ENCODE results near the gene SLC30A4.

SLC30A4 gene, protein sequence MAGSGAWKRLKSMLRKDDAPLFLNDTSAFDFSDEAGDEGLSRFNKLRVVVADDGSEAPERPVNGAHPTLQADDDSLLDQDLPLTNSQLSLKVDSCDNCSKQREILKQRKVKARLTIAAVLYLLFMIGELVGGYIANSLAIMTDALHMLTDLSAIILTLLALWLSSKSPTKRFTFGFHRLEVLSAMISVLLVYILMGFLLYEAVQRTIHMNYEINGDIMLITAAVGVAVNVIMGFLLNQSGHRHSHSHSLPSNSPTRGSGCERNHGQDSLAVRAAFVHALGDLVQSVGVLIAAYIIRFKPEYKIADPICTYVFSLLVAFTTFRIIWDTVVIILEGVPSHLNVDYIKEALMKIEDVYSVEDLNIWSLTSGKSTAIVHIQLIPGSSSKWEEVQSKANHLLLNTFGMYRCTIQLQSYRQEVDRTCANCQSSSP

DNA sequence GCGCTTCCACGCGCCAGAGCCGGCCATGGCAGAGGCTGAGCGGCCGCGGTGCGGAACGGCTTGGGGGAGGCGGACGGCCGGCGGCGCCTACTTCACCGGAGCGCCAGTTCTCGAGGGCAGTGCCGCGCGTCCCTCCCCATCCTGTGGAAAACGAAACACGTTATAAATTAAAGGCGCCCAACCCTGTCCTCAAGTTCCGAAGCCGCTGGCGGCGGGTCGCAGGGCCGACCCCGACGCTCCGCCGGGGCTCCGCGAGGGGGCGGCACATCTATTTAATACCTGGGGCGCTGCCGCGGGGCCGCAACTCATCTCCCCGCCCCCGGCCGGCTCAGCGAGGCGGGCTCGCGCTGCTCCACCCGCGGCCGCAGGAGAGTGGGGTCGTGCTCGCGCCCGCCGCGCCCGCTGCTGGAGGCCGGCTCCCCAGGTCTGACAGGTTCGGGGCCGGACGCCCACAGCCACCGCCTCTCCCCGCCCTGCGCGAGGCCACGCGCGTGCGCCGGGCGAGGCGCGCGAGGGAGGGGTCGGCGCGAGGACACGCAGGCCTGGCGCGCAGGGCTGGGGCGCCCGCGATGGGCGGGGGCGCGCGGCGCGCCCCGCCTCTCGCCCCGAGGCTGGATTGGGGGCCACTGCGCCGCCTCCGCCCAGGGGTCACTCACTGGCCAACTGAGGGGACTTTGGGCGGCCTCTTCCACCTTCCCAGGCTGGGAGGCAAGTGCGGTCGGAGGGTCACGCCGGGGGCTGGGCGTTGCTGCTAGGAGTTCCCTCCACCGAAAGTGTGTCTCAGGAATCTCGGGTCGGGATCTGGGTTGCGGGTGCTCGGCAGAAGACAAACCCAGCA is at the start of gene SLC30A4:
Gene SLC30A4 (minus strand): TSS at position 428 of the 838 bp plus-strand sequence. CDS start 401 bp downstream, at position 27.
- H3K36me3 ChIP-seq (ENCODE audit: control insufficient read depth in 1 of 2, insufficient read depth in 2 of 2, low read length in 2 of 2), result peaks cover 0 to 4% of the 10 kb centered on the region in 2 donors
- H3K9me3 ChIP-seq (ENCODE audit: control insufficient read depth in 1 of 2, low read length in 2 of 2), result no peaks in the 10 kb centered on the region
- peak within 1 kb of the TSS; percentile 87 to 91 for H3K4me3 ChIP-seq (ENCODE audit: low read depth in 1 of 2, low read length in 2 of 2)
- H3K9ac ChIP-seq (ENCODE audit: low read depth in 1 of 2, low read length in 2 of 2), result peak within 1 kb of the TSS; percentile 87 to 90
- H3K27me3 ChIP-seq (ENCODE audit: control insufficient read depth in 1 of 2, insufficient read depth in 2 of 2, low read length in 2 of 2), result no peaks in the 10 kb centered on the region
- H3K27ac ChIP-seq (ENCODE audit: low read depth, low read length), result peak within 1 kb of the TSS; percentile 41
- peaks cover 17% of the 10 kb centered on the region in 2 donors for H3K4me1 ChIP-seq (ENCODE audit: control insufficient read depth in 1 of 2, insufficient read depth in 2 of 2, low read length in 2 of 2)

DNA sequence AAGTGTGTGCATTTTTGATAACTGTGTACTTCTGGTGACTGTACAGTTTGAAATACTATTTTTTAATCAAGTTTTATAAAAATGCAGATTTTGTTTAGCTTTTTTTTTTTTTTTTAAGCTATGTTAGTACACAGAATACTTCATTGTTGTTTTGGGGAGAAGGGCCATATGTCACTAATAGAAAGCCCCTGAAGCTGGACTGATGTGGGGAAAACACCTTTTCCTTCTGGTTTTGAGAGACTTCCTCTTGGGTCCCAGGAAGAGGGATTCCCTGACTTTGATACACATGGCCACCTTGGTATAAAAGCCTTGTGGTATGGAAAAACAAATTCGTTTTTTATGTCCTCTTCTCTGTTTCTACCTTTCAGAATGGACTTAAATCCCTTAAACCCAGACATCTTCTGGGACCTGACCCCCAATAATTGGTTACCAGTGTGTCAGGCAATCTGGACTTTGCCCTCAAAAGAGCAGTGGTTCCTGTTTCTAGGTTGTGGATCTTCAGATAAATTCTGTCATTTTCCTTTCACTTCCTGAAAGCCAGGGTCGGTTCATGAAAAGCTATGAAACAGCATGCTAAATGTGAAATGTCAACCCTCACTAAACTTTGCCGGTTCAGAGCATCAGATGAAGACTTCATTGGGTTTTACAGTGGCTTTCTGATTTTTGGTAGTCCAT is 33.5 kb upstream of the SLC30A4 start:
- H3K4me3 ChIP-seq (ENCODE audit: low read depth in 1 of 2, low read length in 2 of 2), result no peak overlapping the region
- no peaks in the 10 kb centered on the region for H3K36me3 ChIP-seq (ENCODE audit: control insufficient read depth in 1 of 2, insufficient read depth in 2 of 2, low read length in 2 of 2)
- peaks cover 0 to 4% of the 10 kb centered on the region in 2 donors for H3K4me1 ChIP-seq (ENCODE audit: control insufficient read depth in 1 of 2, insufficient read depth in 2 of 2, low read length in 2 of 2)
- no peak overlapping the region for H3K27ac ChIP-seq (ENCODE audit: low read depth, low read length)
- no peak overlapping the region for H3K9ac ChIP-seq (ENCODE audit: low read depth in 1 of 2, low read length in 2 of 2)
- no peaks in the 10 kb centered on the region for H3K9me3 ChIP-seq (ENCODE audit: control insufficient read depth in 1 of 2, low read length in 2 of 2)
- H3K27me3 ChIP-seq (ENCODE audit: control insufficient read depth in 1 of 2, insufficient read depth in 2 of 2, low read length in 2 of 2), result no peaks in the 10 kb centered on the region

DNA sequence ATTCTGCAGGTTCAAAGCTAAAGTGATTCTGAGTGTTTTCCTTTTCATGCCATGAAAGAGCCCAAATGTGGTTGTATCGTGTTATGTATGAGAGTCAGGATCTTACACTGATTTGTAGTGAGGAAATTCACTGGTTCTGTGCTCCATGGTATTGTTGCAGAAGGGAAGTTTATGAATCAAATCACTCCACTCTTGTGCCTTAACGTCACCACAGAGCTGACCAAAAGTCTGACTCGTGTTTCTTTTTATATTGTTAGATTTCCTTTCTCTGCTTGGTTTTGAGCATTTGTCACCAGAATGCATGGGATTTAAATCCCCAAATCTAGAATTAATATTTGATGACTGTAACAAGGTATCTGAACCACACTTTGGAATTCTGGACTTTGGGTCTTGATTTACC is 29.1 kb upstream of the SLC30A4 start:
- Histone ChIP-seq H3K27me3 (ENCODE audit: control insufficient read depth in 1 of 2, insufficient read depth in 2 of 2, low read length in 2 of 2) (no peaks in the 10 kb centered on the region), H3K9me3 (ENCODE audit: control insufficient read depth in 1 of 2, low read length in 2 of 2) (no peaks in the 10 kb centered on the region), H3K27ac (ENCODE audit: low read depth, low read length) (no peak overlapping the region), H3K9ac (ENCODE audit: low read depth in 1 of 2, low read length in 2 of 2) (no peak overlapping the region), H3K4me1 (ENCODE audit: control insufficient read depth in 1 of 2, insufficient read depth in 2 of 2, low read length in 2 of 2) (peaks cover 0 to 4% of the 10 kb centered on the region in 2 donors), H3K36me3 (ENCODE audit: control insufficient read depth in 1 of 2, insufficient read depth in 2 of 2, low read length in 2 of 2) (no peaks in the 10 kb centered on the region), H3K4me3 (ENCODE audit: low read depth in 1 of 2, low read length in 2 of 2) (no peak overlapping the region)

DNA sequence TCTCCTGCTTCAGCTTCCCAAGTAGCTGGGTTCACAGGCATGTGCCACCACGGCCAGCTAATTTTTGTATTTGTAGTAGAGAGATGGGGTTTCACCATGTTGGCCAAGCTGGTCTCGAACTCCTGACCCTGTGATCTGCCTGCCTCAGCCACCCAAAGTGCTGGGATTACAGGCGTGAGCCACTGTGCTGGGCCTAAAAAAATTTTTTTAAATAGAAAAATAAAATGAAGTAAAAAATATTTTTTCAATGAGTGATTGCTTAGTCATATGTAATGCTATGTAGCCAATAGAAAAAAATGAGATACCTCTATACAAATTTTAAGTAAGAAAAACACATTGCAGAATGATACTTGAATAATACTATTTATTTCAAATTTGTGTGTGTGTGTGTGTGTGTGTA is 27.9 kb upstream of the SLC30A4 start:
- Histone ChIP-seq H3K27me3 (ENCODE audit: control insufficient read depth in 1 of 2, insufficient read depth in 2 of 2, low read length in 2 of 2) (no peaks in the 10 kb centered on the region), H3K4me1 (ENCODE audit: control insufficient read depth in 1 of 2, insufficient read depth in 2 of 2, low read length in 2 of 2) (no peaks in the 10 kb centered on the region), H3K9me3 (ENCODE audit: control insufficient read depth in 1 of 2, low read length in 2 of 2) (no peaks in the 10 kb centered on the region), H3K27ac (ENCODE audit: low read depth, low read length) (no peak overlapping the region), H3K4me3 (ENCODE audit: low read depth in 1 of 2, low read length in 2 of 2) (no peak overlapping the region), H3K36me3 (ENCODE audit: control insufficient read depth in 1 of 2, insufficient read depth in 2 of 2, low read length in 2 of 2) (no peaks in the 10 kb centered on the region), H3K9ac (ENCODE audit: low read depth in 1 of 2, low read length in 2 of 2) (no peak overlapping the region)

DNA sequence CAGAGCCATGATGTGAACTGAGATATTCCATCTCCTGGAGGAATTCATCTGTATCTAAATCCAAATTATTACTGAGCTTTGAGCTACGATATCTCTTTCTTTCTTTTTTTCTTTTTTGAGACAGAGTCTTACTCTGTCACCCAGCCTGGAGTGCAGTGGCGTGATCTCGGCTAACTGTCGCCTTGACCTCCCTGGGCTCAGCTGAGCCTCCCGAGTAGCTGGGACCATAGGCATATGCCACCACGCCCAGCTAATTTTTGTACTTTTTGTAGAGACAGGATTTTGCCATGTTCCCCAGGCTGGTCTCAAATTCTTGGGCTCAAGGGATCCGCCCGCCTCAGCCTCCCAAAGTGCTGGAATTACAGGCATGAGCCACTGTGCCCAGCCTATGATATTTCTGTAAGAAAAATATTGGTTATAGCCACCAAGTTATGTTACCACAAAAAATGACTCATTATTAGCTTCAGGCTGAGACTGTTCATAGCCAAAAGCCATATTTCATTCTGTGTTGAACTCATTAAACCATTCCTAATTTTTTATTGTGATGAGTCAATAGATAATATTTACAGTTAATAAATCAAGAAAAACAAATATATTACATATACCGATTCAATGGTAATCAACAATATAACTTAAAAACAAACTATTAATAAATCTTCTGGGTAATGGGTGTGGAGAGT is 27.1 kb upstream of the SLC30A4 start:
- H3K4me1 ChIP-seq (ENCODE audit: control insufficient read depth in 1 of 2, insufficient read depth in 2 of 2, low read length in 2 of 2), result no peaks in the 10 kb centered on the region
- H3K9ac ChIP-seq (ENCODE audit: low read depth in 1 of 2, low read length in 2 of 2), result no peak overlapping the region
- H3K4me3 ChIP-seq (ENCODE audit: low read depth in 1 of 2, low read length in 2 of 2), result no peak overlapping the region
- no peaks in the 10 kb centered on the region for H3K36me3 ChIP-seq (ENCODE audit: control insufficient read depth in 1 of 2, insufficient read depth in 2 of 2, low read length in 2 of 2)
- H3K27ac ChIP-seq (ENCODE audit: low read depth, low read length), result no peak overlapping the region
- H3K9me3 ChIP-seq (ENCODE audit: control insufficient read depth in 1 of 2, low read length in 2 of 2), result no peaks in the 10 kb centered on the region
- no peaks in the 10 kb centered on the region for H3K27me3 ChIP-seq (ENCODE audit: control insufficient read depth in 1 of 2, insufficient read depth in 2 of 2, low read length in 2 of 2)

DNA sequence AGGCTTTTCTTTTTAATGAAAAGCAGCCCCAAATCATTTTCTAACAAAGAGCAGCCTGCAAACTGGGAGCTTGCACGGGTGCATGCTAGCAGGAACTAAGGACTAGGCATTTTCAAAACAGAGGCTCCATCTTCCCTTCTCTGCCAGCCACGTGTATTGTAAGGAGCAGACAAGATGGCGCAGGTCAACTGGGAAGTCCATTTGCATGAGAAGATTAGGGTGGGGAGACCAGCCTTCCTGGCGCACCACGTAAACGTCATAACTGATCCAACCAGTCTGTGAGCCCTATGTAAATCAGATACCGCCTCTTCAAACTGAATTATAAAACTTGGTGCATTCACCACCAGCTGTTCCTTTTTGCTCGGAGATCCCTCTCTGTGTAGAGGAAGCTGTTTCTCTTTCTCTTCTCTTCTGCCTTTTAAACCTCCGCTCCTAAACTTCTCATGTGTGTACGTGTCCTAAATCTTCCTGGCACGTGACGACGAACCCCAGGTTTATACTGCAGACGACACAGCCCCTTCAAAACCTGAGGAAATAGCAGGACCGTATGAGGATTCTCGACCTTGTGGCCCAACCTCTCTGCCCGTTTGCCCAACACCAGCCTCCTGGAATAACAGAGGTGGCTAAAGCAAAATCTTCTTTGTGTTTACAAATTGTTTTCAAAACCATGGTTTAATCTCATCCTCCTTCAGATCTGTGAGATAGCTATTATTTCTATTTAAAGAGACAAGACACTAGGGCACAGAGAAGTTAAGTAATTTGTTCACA is 26.4 kb upstream of the SLC30A4 start:
- H3K9me3 ChIP-seq (ENCODE audit: control insufficient read depth in 1 of 2, low read length in 2 of 2), result no peaks in the 10 kb centered on the region
- H3K36me3 ChIP-seq (ENCODE audit: control insufficient read depth in 1 of 2, insufficient read depth in 2 of 2, low read length in 2 of 2), result no peaks in the 10 kb centered on the region
- no peak overlapping the region for H3K27ac ChIP-seq (ENCODE audit: low read depth, low read length)
- H3K4me3 ChIP-seq (ENCODE audit: low read depth in 1 of 2, low read length in 2 of 2), result no peak overlapping the region
- no peaks in the 10 kb centered on the region for H3K4me1 ChIP-seq (ENCODE audit: control insufficient read depth in 1 of 2, insufficient read depth in 2 of 2, low read length in 2 of 2)
- H3K9ac ChIP-seq (ENCODE audit: low read depth in 1 of 2, low read length in 2 of 2), result no peak overlapping the region
- H3K27me3 ChIP-seq (ENCODE audit: control insufficient read depth in 1 of 2, insufficient read depth in 2 of 2, low read length in 2 of 2), result no peaks in the 10 kb centered on the region

DNA sequence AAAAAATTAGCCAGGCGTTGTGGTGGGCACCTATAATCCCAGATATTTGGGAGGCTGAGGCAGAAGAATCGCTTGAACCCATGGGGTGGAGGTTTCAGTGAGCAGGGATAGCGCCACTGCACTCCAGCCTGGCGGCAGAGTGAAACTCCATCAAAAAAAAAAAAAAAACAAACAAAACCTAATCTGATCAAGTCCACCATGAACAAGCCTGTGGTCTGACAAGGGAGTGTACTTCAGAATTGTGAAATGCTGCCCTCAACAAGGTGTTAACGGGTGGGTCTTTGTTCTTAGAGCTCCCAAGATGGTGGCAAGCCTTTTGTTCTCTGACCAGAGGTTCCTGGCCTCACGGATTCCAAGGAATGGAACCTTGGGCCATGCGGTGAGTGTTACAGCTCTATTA is 24.2 kb upstream of the SLC30A4 start:
- Histone ChIP-seq H3K27me3 (ENCODE audit: control insufficient read depth in 1 of 2, insufficient read depth in 2 of 2, low read length in 2 of 2) (no peaks in the 10 kb centered on the region), H3K9me3 (ENCODE audit: control insufficient read depth in 1 of 2, low read length in 2 of 2) (no peaks in the 10 kb centered on the region), H3K4me3 (ENCODE audit: low read depth in 1 of 2, low read length in 2 of 2) (no peak overlapping the region), H3K9ac (ENCODE audit: low read depth in 1 of 2, low read length in 2 of 2) (no peak overlapping the region), H3K36me3 (ENCODE audit: control insufficient read depth in 1 of 2, insufficient read depth in 2 of 2, low read length in 2 of 2) (no peaks in the 10 kb centered on the region), H3K27ac (ENCODE audit: low read depth, low read length) (no peak overlapping the region), H3K4me1 (ENCODE audit: control insufficient read depth in 1 of 2, insufficient read depth in 2 of 2, low read length in 2 of 2) (no peaks in the 10 kb centered on the region)

DNA sequence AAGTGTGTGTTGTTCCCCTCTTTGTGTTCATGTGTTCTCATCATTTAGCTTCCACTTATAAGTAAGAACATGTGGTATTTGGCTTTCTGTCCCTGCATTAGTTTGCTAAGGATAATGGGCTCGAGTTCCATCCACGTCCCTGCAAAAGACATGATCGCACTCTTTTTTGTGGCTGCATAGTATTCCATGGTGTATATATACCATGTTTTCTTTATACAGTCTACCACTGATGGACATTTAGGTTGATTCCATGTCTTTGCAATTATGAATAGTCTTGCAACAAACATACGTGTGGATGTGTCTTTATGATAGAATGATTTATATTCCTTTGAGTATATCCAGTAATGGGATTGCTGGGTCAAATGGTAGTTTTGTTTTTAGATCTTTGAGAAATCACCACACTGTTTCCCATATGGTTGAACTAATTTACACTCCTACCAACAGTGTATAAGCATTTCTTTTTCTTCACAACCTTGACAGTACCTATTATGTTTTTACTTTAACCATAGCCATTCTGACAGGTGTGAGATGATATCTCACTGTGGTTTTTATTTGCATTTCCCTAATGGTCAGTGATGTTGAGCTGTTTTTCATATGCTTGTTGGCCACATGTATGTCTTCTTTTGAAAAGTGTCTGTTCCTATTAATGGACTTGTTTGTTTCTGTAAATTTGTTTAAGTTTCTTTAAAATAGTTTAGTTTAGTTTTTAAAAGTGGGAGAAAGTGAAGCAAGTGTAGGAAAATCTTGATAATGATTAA is 21.9 kb upstream of the SLC30A4 start:
- Histone ChIP-seq H3K27me3 (ENCODE audit: control insufficient read depth in 1 of 2, insufficient read depth in 2 of 2, low read length in 2 of 2) (no peaks in the 10 kb centered on the region), H3K4me1 (ENCODE audit: control insufficient read depth in 1 of 2, insufficient read depth in 2 of 2, low read length in 2 of 2) (peaks cover 0 to 4% of the 10 kb centered on the region in 2 donors), H3K4me3 (ENCODE audit: low read depth in 1 of 2, low read length in 2 of 2) (no peak overlapping the region), H3K36me3 (ENCODE audit: control insufficient read depth in 1 of 2, insufficient read depth in 2 of 2, low read length in 2 of 2) (no peaks in the 10 kb centered on the region), H3K27ac (ENCODE audit: low read depth, low read length) (no peak overlapping the region), H3K9me3 (ENCODE audit: control insufficient read depth in 1 of 2, low read length in 2 of 2) (no peaks in the 10 kb centered on the region), H3K9ac (ENCODE audit: low read depth in 1 of 2, low read length in 2 of 2) (no peak overlapping the region)

DNA sequence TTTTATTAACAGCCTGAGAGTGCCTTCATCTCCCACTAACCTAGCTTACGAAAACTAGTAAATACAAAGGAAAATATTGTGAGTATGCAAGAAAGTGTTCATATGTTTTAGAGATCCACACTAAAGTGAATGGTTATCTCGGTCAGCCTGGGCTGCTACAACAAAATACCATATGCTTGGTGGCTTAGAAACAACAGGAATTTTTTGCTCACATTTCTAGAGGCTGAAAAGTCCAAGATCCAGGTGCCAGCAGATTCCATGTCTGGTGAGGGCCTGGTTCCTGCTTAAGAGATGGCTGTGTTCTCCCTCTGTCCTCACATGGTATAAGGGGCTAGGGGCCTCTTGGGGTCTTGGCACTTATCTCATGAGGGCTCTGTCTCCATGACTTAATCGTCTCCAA is 20.5 kb upstream of the SLC30A4 start:
- Histone ChIP-seq H3K27ac (ENCODE audit: low read depth, low read length) (no peak overlapping the region), H3K9ac (ENCODE audit: low read depth in 1 of 2, low read length in 2 of 2) (no peak overlapping the region), H3K4me1 (ENCODE audit: control insufficient read depth in 1 of 2, insufficient read depth in 2 of 2, low read length in 2 of 2) (peaks cover 0 to 10% of the 10 kb centered on the region in 2 donors), H3K36me3 (ENCODE audit: control insufficient read depth in 1 of 2, insufficient read depth in 2 of 2, low read length in 2 of 2) (no peaks in the 10 kb centered on the region), H3K9me3 (ENCODE audit: control insufficient read depth in 1 of 2, low read length in 2 of 2) (no peaks in the 10 kb centered on the region), H3K4me3 (ENCODE audit: low read depth in 1 of 2, low read length in 2 of 2) (no peak overlapping the region), H3K27me3 (ENCODE audit: control insufficient read depth in 1 of 2, insufficient read depth in 2 of 2, low read length in 2 of 2) (no peaks in the 10 kb centered on the region)
